Neutrophil (primary cell): ENCODE measurements around the gene STXBP3.
A peak's percentile ranks its signal among the peaks of the same experiment; 100 is the strongest.

Experiments
- H3K27ac ChIP-seq: fragments of 200-600 bp; sonication (generic); 2 replicates; pipeline ENCODE4 v1.5.1; 2016; ENCODE audit warnings: mild to moderate bottlenecking, moderate library complexity
- H3K27me3 ChIP-seq: fragments of 200-600 bp; sonication (generic); 2 replicates; pipeline ENCODE4 v1.6.0; 2016; ENCODE audit warnings: mild to moderate bottlenecking
- H3K36me3 ChIP-seq: fragments of 200-600 bp; sonication (generic); 2 replicates; pipeline ENCODE4 v1.5.1; 2017
- H3K4me1 ChIP-seq, 2 experiments: fragments of 200-600 bp in 1 of 2; sonication (generic) in 1 of 2; 1 replicate in 1 of 2; 2 replicates in 1 of 2; pipeline versions ENCODE4 v1.5.1 to v1.6.1; 2013 to 2016; ENCODE audit warnings: low read depth in 1 of 2, low read length in 1 of 2, mild to moderate bottlenecking in 1 of 2, moderate library complexity in 1 of 2; ENCODE audit not compliant: control insufficient read depth in 1 of 2, insufficient read depth in 1 of 2
- H3K4me3 ChIP-seq, 2 experiments: fragments of 200-600 bp in 1 of 2; sonication (generic) in 1 of 2; 1 replicate in 1 of 2; 2 replicates in 1 of 2; pipeline ENCODE4 v1.5.1; 2013 to 2016; ENCODE audit warnings: low read depth in 1 of 2, low read length in 1 of 2, mild to moderate bottlenecking in 1 of 2, moderate library complexity in 1 of 2
- H3K9me3 ChIP-seq: fragments of 200-600 bp; sonication (generic); 2 replicates; pipeline ENCODE4 v1.5.1; 2016
- CTCF ChIP-seq: fragments of 200-600 bp; sonication (generic); IDR thresholded peaks from 2 replicates; pipeline ENCODE4 v1.5.1; 2016; ENCODE audit warnings: antibody characterized with exemption

Gene STXBP3

GRCh38 chr1:108828074-108828961 is 81.8 kb downstream of the STXBP3 start:
- Histone ChIP-seq H3K4me3 (no peak overlapping the region), H3K9me3 (no peaks in the 10 kb centered on the region), H3K27ac (no peak overlapping the region), H3K4me1 (peaks cover 6 to 16% of the 10 kb centered on the region in 2 experiments), H3K27me3 (no peaks in the 10 kb centered on the region), H3K36me3 (no peaks in the 10 kb centered on the region)
- peak; percentile 52 for TF ChIP-seq CTCF

- H3K27ac ChIP-seq: no peak overlapping the region
Observed at GRCh38 chr1:108829498-108829916, 83.0 kb downstream of the STXBP3 start.

GRCh38 chr1:108830119-108831008 is 83.9 kb downstream of the STXBP3 start:
- H3K27ac ChIP-seq: no peak overlapping the region
- no peaks in the 10 kb centered on the region for H3K27me3 ChIP-seq
- no peak for TF ChIP-seq CTCF

More at GRCh38 chr1:108829498-108829916, 83.0 kb downstream of the STXBP3 start:
- Histone ChIP-seq H3K4me1 (peaks cover 6 to 16% of the 10 kb centered on the region in 2 experiments), H3K4me3 (no peak overlapping the region), H3K27me3 (no peaks in the 10 kb centered on the region), H3K36me3 (no peaks in the 10 kb centered on the region), H3K9me3 (no peaks in the 10 kb centered on the region)
- TF ChIP-seq CTCF: no peak

GRCh38 chr1:108831225-108831624 is 84.8 kb downstream of the STXBP3 start:
- no peak for TF ChIP-seq CTCF
- no peak overlapping the region for H3K27ac ChIP-seq

More at GRCh38 chr1:108830119-108831008, 83.9 kb downstream of the STXBP3 start:
- Histone ChIP-seq H3K36me3 (no peaks in the 10 kb centered on the region), H3K4me3 (no peak overlapping the region), H3K4me1 (peaks cover 6 to 16% of the 10 kb centered on the region in 2 experiments), H3K9me3 (no peaks in the 10 kb centered on the region)

GRCh38 chr1:108832929-108833328 is 86.5 kb downstream of the STXBP3 start:
- H3K27me3 ChIP-seq: no peaks in the 10 kb centered on the region
- no peak for TF ChIP-seq CTCF
- no peaks in the 10 kb centered on the region for H3K36me3 ChIP-seq
- no peak overlapping the region for H3K27ac ChIP-seq
- no peak overlapping the region for H3K4me3 ChIP-seq
- peaks cover 6 to 16% of the 10 kb centered on the region in 2 experiments for H3K4me1 ChIP-seq
- no peaks in the 10 kb centered on the region for H3K9me3 ChIP-seq

More at GRCh38 chr1:108831225-108831624, 84.8 kb downstream of the STXBP3 start:
- Histone ChIP-seq H3K4me1 (peaks cover 6 to 16% of the 10 kb centered on the region in 2 experiments), H3K27me3 (no peaks in the 10 kb centered on the region), H3K9me3 (no peaks in the 10 kb centered on the region), H3K4me3 (no peak overlapping the region), H3K36me3 (no peaks in the 10 kb centered on the region)
